ENCODE measurements around the gene NDUFB5.
"Not testable (repeated sequence)": the region's sequence is repeated elsewhere in the genome, so short reads cannot be mapped to it uniquely, and the experiment has no call there.

Gene NDUFB5

GRCh38 chr3:179640469-179640868 is 35.9 kb downstream of the NDUFB5 start:
- no peak for DNase-seq

- no peak for DNase-seq
These were observed 38.3 kb downstream of the NDUFB5 start for GRCh38 chr3:179642871-179643270.

GRCh38 chr3:179643837-179644236 is 39.2 kb downstream of the NDUFB5 start:
- DNase-seq, result not testable (repeated sequence)

- DNase-seq, result no peak
These were observed 41.6 kb downstream of the NDUFB5 start for GRCh38 chr3:179646177-179646576.

- no peak for DNase-seq
These were observed 47.3 kb downstream of the NDUFB5 start for GRCh38 chr3:179651687-179652446.

GRCh38 chr3:179652447-179653095 is 48.0 kb downstream of the NDUFB5 start, which contains the start of gene USP13:
Gene USP13, plus strand, starts transcription at chr3:179653040. Its CDS starts 186 bp downstream, at chr3:179653226.
- peak; percentile 50 for DNase-seq

GRCh38 chr3:179653096-179653797 is 48.7 kb downstream of the NDUFB5 start:
- peak; percentile 44 for DNase-seq

GRCh38 chr3:179655236-179655635 is 50.6 kb downstream of the NDUFB5 start:
- no peak for DNase-seq

- DNase-seq, result no peak
These were observed 54.0 kb downstream of the NDUFB5 start for GRCh38 chr3:179658606-179659005.

- DNase-seq, result no peak
These were observed 56.3 kb downstream of the NDUFB5 start for GRCh38 chr3:179660872-179661271.

GRCh38 chr3:179661777-179662176 is 57.2 kb downstream of the NDUFB5 start:
- no peak for DNase-seq

GRCh38 chr3:179663093-179663492 is 58.5 kb downstream of the NDUFB5 start:
- no peak for DNase-seq

- DNase-seq, result no peak
These were observed 61.4 kb downstream of the NDUFB5 start for GRCh38 chr3:179666030-179666429.

GRCh38 chr3:179666436-179667035 is 61.9 kb downstream of the NDUFB5 start:
- no peak for DNase-seq

GRCh38 chr3:179668429-179668828 is 63.8 kb downstream of the NDUFB5 start:
- DNase-seq, result no peak

GRCh38 chr3:179670311-179670710 is 65.7 kb downstream of the NDUFB5 start:
- DNase-seq, result no peak

GRCh38 chr3:179671309-179671708 is 66.7 kb downstream of the NDUFB5 start:
- no peak for DNase-seq

- no peak for DNase-seq
These were observed 67.2 kb downstream of the NDUFB5 start for GRCh38 chr3:179671747-179672242.

- no peak for DNase-seq
These were observed 68.3 kb downstream of the NDUFB5 start for GRCh38 chr3:179672918-179673317.

- no peak for DNase-seq
These were observed 68.9 kb downstream of the NDUFB5 start for GRCh38 chr3:179673523-179673922.

GRCh38 chr3:179676081-179676480 is 71.5 kb downstream of the NDUFB5 start:
- DNase-seq, result no peak

All from effector CD4-positive, alpha-beta T cell (primary cell).